ENCODE measurements around the gene MEX3A.
"Not testable (repeated sequence)": the region's sequence is repeated elsewhere in the genome, so short reads cannot be mapped to it uniquely, and the experiment has no call there.

MEX3A gene

DNA sequence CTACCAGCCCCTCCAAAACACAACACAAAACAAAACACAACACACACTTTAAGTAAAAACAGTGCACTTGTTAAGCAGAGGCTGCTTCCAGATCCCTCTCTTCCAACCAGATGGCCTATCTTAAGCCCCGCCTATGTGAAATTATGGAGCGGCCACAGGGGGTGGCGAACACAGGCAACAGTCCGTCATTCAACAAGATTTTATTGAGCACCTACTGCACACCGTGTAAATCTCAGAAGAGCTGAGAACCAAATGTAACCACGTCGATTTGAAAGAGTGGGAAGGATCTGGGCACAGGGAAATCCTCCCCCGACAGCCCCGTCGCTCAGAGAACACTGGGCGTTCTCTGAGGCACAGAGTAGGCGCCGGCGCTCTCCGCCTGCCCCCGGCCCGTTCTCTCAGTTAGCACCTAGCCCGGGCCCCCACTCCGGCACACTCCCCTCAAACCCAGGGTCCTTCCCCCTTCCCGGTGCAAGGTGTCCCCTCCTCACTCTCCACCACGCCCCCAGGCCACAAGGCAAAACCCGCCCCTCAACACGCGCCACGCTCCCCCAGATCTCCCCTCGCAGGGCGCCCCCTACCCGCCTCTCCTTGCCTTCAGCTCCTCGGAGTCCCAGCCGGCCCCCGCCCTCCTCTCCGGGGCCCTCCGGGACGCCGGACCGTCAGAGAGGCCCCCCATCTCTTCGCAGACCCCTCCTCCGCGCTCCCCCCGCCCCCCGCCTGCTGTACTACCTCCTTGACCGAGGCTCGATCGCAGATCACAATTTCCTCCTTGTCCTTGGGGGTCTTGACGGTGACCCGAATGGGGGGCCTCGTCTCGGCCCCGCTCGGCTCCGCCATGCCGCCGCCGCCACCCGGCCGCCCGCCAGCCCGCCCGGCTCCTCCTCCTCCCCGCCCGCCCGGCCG is 29.1 kb downstream of the MEX3A start:
- Mint-ChIP-seq H3K9me3 (no peaks in the 10 kb centered on the region), H3K27me3 (no peaks in the 10 kb centered on the region), H3K27ac (peak overlapping the region; percentile 85), H3K4me3 (peak overlapping the region; percentile 96), H3K4me1 (peaks cover 25% of the 10 kb centered on the region), H3K36me3 (ENCODE audit: low read depth) (peaks cover 6% of the 10 kb centered on the region)
- ATAC-seq (peak; percentile 24), DNase-seq (peak; percentile 76)

DNA sequence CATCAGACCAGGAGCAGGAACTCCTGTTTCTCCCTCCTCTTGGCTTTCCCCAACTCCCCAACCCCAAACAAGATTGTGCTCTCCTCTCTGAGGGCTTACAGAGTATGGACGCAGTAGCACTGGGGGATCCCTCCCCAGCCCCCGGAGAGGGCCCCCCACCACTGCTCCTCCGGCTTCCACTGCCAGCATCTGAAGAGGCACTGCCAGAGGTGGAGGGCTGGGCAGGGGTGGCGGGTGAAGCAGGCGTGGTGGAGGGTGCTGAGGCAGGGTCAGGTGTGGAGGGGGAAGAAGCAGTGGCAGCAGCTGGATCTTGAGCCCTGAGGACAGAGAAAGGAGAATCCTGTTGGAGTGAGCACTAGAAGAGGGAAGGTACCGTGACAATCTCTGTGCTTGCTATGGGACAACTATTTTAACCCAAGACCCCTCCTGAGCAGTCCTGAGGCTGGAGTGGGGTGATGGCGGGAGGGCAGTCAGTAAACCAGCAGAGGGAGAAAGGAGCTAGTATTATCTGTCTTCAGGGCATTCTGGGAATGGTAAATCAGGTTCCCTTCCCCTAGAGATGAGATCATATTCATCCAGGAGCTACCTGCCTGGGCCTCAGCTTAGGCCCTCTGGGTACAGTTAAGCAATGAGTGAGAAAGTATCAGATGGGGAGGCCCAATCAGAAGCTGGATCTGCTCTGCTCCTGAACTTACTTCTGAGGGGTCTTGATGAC is 31.1 kb downstream of the MEX3A start:
- ATAC-seq = no peak
- Mint-ChIP-seq H3K27ac (no peak overlapping the region), H3K4me3 (peak overlapping the region; percentile 27), H3K27me3 (no peaks in the 10 kb centered on the region), H3K4me1 (peaks cover 22% of the 10 kb centered on the region), H3K36me3 (ENCODE audit: low read depth) (peaks cover 6% of the 10 kb centered on the region), H3K9me3 (no peaks in the 10 kb centered on the region)
- DNase-seq = no peak

GRCh38 chr1:156050376-156050775 is 31.9 kb downstream of the MEX3A start:
- Mint-ChIP-seq H3K27ac (no peak overlapping the region), H3K36me3 (ENCODE audit: low read depth) (peaks cover 6% of the 10 kb centered on the region), H3K4me1 (peaks cover 17% of the 10 kb centered on the region), H3K27me3 (no peaks in the 10 kb centered on the region), H3K4me3 (no peak overlapping the region), H3K9me3 (no peaks in the 10 kb centered on the region)
- no peak for DNase-seq
- no peak for ATAC-seq

DNA sequence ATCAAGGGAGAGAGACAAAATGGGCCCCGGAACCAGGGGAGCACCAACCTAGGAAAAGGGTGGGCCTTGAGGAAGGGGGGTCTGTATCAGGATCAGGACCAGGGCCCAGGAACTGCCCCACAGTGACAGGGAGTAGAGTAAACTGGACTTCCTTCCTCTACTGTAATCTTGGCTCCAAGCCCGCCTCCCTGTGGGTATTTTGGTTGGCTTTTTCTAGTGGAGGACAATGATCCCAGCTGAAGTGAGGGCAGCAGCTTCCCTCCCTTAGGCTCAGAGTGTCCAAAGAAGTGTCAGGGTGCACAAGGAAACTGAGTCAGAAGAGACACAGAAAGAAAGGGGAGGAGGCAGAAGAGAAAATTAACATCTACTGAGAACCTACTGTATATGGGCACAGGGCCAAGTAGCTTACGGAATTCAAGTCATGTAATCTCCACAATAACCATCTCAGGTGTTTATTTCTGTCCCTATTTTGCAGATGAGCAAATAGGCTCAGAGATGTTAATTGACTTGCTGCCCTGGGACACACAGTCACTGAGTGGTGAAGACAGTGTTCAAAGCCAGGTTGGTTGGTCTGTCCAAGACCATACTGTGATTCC is 33.5 kb downstream of the MEX3A start:
- no peak overlapping the region for H3K27ac Mint-ChIP-seq
- no peaks in the 10 kb centered on the region for H3K27me3 Mint-ChIP-seq
- DNase-seq = no peak
- H3K4me1 Mint-ChIP-seq = peaks cover 12% of the 10 kb centered on the region
- H3K4me3 Mint-ChIP-seq = no peak overlapping the region
- ATAC-seq = no peak
- no peaks in the 10 kb centered on the region for H3K9me3 Mint-ChIP-seq
- H3K36me3 Mint-ChIP-seq (ENCODE audit: low read depth) = peaks cover 6% of the 10 kb centered on the region

- Mint-ChIP-seq H3K4me1 (no peaks in the 10 kb centered on the region), H3K27ac (no peak overlapping the region), H3K27me3 (no peaks in the 10 kb centered on the region), H3K4me3 (no peak overlapping the region), H3K36me3 (ENCODE audit: low read depth) (peaks cover 23% of the 10 kb centered on the region), H3K9me3 (no peaks in the 10 kb centered on the region)
- ATAC-seq = no peak
- DNase-seq = no peak
Measured at GRCh38 chr1:156045076-156045475, 37.2 kb downstream of the MEX3A start.

DNA sequence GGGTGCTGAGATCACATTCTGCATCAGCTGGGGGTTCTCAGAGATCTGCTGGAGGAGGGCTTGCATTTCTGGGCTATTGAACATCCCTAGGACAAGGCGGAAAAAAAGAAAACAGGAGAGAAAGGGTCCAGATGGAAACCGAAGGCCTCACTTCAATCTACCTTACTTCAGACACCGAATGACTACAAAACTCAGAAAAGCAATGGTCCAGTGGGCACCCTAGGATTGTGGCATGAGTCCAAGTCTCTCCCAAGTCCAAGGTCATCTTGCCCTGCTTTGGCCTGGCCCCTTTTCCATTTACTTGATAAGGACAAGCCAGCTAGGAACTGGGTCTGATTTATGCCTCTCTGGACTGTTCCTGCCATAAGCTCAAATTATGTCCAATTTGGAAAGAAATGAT is 39.4 kb downstream of the MEX3A start:
- Mint-ChIP-seq H3K4me3 (no peak overlapping the region), H3K36me3 (ENCODE audit: low read depth) (peaks cover 24% of the 10 kb centered on the region), H3K9me3 (no peaks in the 10 kb centered on the region), H3K27me3 (no peaks in the 10 kb centered on the region), H3K4me1 (no peaks in the 10 kb centered on the region), H3K27ac (no peak overlapping the region)
- no peak for DNase-seq
- no peak for ATAC-seq

- not testable (repeated sequence) for H3K27ac Mint-ChIP-seq, H3K27me3 Mint-ChIP-seq, H3K4me3 Mint-ChIP-seq, ATAC-seq, H3K9me3 Mint-ChIP-seq, H3K4me1 Mint-ChIP-seq, DNase-seq
- peaks cover 14% of the 10 kb centered on the region for H3K36me3 Mint-ChIP-seq (ENCODE audit: low read depth)
Measured at GRCh38 chr1:156034991-156035390, 47.3 kb downstream of the MEX3A start.

DNA sequence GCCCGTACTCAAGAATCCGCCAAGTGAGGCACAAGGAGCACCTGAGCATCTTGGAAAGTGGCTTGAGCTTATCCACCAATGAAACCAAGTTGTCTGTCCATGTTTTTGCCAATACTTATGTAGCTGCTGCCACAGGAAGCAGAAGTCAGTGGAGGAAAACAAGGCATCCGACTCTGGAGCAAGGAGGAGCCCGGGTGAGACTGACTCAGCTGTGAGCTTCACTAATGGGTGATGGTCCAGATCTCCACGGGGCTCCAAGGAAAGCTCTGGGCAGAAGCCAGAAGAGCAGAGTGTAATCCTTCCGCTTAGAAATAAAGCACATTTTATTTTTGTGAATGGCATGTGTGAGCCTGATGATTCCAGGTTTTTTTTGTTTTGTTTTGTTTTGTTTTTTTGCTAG is 49.3 kb downstream of the MEX3A start:
- Mint-ChIP-seq H3K4me1 (no peaks in the 10 kb centered on the region), H3K9me3 (no peaks in the 10 kb centered on the region), H3K27me3 (no peaks in the 10 kb centered on the region), H3K36me3 (ENCODE audit: low read depth) (peaks cover 8% of the 10 kb centered on the region), H3K4me3 (no peak overlapping the region), H3K27ac (no peak overlapping the region)
- no peak for DNase-seq
- no peak for ATAC-seq

- Mint-ChIP-seq H3K27ac (no peak overlapping the region), H3K36me3 (ENCODE audit: low read depth) (no peaks in the 10 kb centered on the region), H3K9me3 (no peaks in the 10 kb centered on the region), H3K4me1 (peaks cover 5% of the 10 kb centered on the region), H3K4me3 (no peak overlapping the region), H3K27me3 (peaks cover 5% of the 10 kb centered on the region)
- ATAC-seq (peak; percentile 75), DNase-seq (no peak)
Measured at GRCh38 chr1:156026588-156026987, 55.7 kb downstream of the MEX3A start.

DNA sequence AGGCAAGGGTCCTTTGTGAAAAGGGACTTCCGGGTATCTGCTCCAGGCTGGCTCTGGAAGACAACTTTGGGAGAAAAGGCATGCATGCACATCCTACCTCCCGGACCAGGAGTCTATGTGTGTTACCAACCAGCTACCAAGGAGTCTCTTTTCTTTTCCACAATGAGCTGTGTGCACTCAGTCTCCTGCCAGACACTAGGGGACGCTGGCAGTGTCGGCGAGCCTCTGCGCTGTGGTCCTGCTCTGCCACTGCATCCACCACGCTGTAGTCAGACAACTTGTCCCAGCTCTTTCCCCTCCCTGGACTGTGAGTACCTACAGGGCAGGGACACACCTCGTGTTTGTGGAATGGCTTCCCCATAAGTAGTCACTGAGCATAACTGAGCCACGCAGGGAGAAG is 56.4 kb downstream of the MEX3A start:
- Mint-ChIP-seq H3K4me1 (peaks cover 9% of the 10 kb centered on the region), H3K27ac (no peak overlapping the region), H3K4me3 (no peak overlapping the region), H3K27me3 (peaks cover 5% of the 10 kb centered on the region), H3K9me3 (no peaks in the 10 kb centered on the region), H3K36me3 (ENCODE audit: low read depth) (no peaks in the 10 kb centered on the region)
- DNase-seq = peak; percentile 50
- ATAC-seq = peak; percentile 75

DNA sequence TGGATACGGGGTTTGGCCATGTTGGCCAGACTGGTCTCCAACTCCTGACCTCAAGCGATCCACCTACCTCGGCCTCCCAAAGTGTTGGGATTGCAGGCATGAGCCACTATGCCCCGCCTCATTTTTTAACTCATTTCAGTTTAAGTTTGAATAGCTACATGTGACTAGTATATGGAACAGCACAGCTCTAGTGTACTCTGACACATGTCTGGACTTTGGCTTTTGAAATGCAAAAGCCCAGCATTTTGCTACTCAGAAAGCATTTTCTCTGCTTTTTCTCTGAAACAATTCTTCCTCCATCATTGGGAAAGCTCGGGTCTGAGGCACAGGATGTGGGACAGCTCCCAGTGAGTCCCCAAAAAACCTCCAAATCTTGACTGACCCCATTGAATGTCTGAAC is 57.5 kb downstream of the MEX3A start:
- Mint-ChIP-seq H3K4me1 (peaks cover 16% of the 10 kb centered on the region), H3K27ac (no peak overlapping the region), H3K27me3 (peaks cover 5% of the 10 kb centered on the region), H3K9me3 (no peaks in the 10 kb centered on the region), H3K36me3 (ENCODE audit: low read depth) (peaks cover 6% of the 10 kb centered on the region), H3K4me3 (no peak overlapping the region)
- ATAC-seq (no peak), DNase-seq (no peak)
